Epidermal melanocyte (primary cell): Measurements from ENCODE around the gene ZNF101.
A peak's percentile ranks its signal among the peaks of the same experiment; 100 is the strongest.
"Not testable (repeated sequence)": the region's sequence is repeated elsewhere in the genome, so short reads cannot be mapped to it uniquely, and the experiment has no call there.

Experiments used
- DNase-seq: peaks from one replicate; pipeline ENCODE4 v3.0.0; 2011; ENCODE audit warnings: low spot score; ENCODE audit not compliant: insufficient read length

ZNF101 gene

GRCh38 chr19:19659646-19660245 is 8.9 kb upstream of the ZNF101 start:
- no peak for DNase-seq

- no peak for DNase-seq
Observed at GRCh38 chr19:19661141-19661674, 7.4 kb upstream of the ZNF101 start.

GRCh38 chr19:19661675-19662251 is 6.9 kb upstream of the ZNF101 start:
- no peak for DNase-seq

- no peak for DNase-seq
Observed at GRCh38 chr19:19662344-19662743, 6.3 kb upstream of the ZNF101 start.

GRCh38 chr19:19662871-19663255 is 5.8 kb upstream of the ZNF101 start:
- no peak for DNase-seq

- DNase-seq: peak; percentile 87
Observed at GRCh38 chr19:19663256-19664120, 5.2 kb upstream of the ZNF101 start, which contains the start of gene ATP13A1. Gene ATP13A1 (minus strand): TSS chr19:19663676. CDS start chr19:19663666, 10 bp downstream.

GRCh38 chr19:19665420-19665948 is 3.2 kb upstream of the ZNF101 start:
- DNase-seq: not testable (repeated sequence)

- no peak for DNase-seq
Observed at GRCh38 chr19:19670070-19670551, 1.5 kb downstream of the ZNF101 start.

GRCh38 chr19:19672816-19673215 is 4.2 kb downstream of the ZNF101 start:
- DNase-seq: no peak

GRCh38 chr19:19674315-19674714 is 5.7 kb downstream of the ZNF101 start:
- DNase-seq: no peak

- DNase-seq: no peak
Observed at GRCh38 chr19:19677579-19677978, 8.9 kb downstream of the ZNF101 start.

GRCh38 chr19:19679176-19680073 is 10.8 kb downstream of the ZNF101 start:
- DNase-seq: no peak

- not testable (repeated sequence) for DNase-seq
Observed at GRCh38 chr19:19686119-19686518, 17.5 kb downstream of the ZNF101 start.

- DNase-seq: no peak
Observed at GRCh38 chr19:19686580-19686979, 17.9 kb downstream of the ZNF101 start.

GRCh38 chr19:19687090-19687489 is 18.5 kb downstream of the ZNF101 start:
- DNase-seq: no peak

- not testable (repeated sequence) for DNase-seq
Observed at GRCh38 chr19:19689023-19689422, 20.4 kb downstream of the ZNF101 start.

GRCh38 chr19:19691683-19692082 is 23.0 kb downstream of the ZNF101 start:
- DNase-seq: no peak

- DNase-seq: no peak
Observed at GRCh38 chr19:19696386-19696785, 27.7 kb downstream of the ZNF101 start.

- no peak for DNase-seq
Observed at GRCh38 chr19:19697589-19697988, 28.9 kb downstream of the ZNF101 start.

GRCh38 chr19:19700493-19700892 is 31.9 kb downstream of the ZNF101 start:
- not testable (repeated sequence) for DNase-seq

GRCh38 chr19:19704836-19705235 is 36.2 kb downstream of the ZNF101 start:
- no peak for DNase-seq
